DMS 273 (cell line): ENCODE data around the gene TXNDC8.

Experiments
- DNase-seq: peaks from one replicate; lab custom pipeline; 2025; ENCODE audit not compliant: unreplicated experiment; lab: John Stamatoyannopoulos, UW

TXNDC8 gene

DNA sequence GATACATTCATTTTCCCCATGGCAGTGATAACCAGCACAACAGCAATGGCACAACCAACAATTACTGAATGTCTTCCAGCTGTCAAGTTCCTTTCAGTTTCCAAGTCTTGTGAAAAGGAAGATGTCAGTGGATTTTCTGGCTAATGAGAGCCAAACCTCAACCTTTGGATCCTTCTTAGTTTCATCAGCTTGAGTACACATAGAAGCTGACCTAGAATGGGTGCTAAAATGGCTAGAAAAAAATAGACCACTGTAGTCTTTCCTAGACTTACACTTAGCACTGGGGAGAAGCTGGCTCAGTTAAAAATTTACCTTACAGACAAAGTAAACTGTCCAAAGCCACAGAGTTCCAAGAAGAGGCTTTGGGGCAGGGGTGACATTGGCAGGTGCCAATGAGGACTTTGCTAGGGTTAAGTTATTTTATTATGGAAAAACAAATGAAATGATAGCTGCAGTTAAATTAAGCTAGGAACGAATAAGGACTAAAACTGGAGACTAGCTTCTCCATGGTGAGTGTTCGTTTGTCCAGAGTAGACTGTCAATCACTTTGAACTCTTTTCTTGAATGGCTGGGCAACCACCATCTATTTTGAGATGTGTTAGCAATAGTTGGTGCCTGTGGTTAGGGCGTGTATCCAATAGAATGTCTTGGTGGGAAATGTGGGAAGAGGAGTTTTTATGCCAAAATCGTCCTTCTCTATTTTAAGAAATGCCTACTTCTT, 55.5 kb downstream of the TXNDC8 start:
- DNase-seq: peak; percentile 9

DNA sequence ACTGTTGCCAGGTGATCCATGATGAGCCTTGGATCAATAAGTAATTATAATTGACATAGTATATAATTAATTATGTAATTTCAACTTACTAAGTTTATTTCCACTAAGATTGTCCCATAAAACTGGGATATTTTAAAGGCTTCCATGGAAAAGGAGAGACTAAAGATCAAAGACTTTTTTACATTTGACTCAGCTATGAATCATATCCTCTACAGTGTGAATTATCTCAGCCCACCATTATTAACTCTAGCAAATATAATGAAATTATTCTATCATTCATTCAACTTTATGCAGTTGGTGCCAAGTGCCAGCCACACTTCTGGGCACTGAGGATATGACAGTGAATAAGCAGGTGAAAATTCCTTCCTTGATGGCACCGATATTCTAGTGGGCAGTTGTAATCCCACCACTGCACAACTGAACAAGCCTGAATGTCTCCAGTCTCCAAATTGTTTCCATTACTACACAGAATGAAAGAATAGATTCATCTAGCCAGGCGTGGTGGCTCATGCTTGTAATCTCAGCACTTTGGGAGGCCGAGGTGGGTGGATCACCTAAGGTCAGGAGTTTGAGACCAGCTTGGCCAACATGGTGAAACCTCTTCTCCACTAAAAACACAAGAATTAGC, 59.5 kb downstream of the TXNDC8 start:
- DNase-seq: peak; percentile 28

DNA sequence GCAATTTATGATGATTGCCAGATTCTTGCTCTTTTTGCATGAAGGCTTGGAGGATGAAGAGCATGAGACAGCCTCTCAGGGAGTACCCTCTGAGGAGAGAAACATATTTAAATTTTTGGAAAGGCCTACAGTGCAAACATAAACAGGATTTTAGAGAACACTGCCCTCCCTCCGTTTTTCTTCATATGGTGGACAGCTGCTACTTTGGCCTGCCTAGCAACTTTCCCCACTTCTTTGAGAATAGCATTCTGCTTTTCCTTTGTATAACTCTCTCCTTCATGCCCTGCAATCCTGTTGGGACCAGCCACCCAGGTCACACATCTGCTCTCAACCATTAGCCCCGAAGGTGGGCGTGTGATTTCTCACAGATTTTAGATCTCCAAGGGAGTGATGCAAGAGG, 60.9 kb downstream of the TXNDC8 start:
- DNase-seq: peak; percentile 58

DNA sequence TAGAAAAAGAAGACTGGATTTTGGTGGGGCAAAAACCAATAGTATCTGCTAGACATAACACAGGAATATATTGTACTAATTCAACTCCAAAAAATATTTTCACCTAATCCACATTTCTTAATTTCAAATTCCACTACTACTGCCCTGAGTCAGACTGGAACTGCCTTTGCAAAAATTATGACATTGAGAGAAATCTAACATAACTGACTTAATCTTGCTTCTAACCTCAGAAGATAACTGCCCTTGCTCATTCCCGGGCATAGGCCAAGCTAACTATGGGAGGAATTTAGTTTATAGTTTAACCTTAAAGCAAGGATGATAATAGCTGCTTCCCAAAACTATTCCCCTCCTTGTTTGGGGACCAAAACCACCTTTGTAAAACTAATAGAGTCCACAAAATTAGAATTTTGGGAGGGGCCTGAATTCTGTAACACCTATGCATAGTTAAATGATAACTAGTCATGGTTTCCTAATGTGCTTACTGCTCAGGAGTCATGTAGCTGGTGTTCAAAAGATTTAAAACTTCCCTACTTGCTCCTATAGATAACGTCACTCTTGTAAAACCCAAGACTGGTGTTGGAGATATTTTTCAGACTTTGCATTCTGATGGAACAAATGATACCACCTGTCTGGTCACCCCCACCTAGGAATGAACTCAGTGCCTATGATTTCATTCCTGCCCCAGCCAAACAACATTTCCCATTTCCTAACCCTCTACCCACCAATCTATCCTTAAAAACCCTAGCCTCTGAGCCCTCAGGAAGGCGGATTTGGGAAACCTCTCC, 67.3 kb downstream of the TXNDC8 start:
- no peak for DNase-seq

DNA sequence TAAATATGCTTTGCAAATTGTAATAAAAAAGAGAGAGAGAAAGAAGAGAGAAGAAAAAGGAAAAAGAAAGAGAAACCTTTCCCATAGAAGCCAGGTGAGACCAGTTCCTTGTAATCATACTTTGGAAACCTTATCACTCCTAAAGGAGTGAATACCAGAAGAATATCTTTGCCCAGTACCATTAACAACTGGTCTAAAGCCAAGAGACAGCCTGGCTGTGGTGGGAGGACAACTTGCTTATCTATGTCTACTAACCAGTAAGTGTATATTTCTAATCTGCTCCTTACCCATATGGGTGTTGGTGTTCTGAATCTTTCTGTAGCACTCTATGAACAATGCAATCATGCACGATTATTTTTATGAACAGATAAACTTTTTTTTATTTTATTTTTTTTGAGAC, 70.9 kb downstream of the TXNDC8 start:
- DNase-seq: no peak

DNA sequence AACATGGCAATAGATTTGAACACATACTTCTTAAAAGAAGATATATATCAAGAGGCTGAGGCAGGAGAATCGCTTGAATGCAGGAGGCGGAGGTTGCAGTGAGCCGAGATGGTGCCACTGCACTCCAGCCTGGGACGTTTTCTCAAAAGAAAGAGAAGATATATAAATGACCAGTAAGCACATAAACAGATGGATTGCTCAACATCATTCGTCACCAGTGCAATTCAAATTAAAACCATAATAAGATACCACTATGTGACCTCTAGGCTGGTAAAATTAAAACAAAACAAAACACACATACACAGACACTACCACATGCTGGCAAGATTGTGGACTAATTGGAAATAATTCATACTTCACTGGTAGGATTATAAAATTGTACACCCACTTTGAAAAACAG, 76.0 kb downstream of the TXNDC8 start:
- DNase-seq: no peak

DNA sequence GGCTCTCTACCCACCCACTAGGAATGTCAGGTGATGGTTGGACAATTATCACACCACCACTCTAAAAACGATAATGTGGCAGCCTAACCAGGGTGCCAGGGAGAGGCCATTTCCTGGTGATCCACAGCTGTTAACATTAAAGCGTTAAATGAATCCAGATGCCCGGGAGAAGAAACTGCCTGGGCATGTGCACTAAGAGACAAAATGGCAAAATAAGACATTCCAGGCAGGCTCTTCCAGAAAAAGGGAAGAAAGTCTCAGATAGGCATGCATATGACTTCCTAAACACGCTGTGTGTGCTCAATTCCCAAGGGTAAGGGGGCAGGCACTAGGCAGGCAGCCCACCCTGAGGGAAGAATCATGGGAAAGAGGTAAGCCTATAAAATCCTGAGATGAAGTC, 76.8 kb downstream of the TXNDC8 start:
- no peak for DNase-seq

DNA sequence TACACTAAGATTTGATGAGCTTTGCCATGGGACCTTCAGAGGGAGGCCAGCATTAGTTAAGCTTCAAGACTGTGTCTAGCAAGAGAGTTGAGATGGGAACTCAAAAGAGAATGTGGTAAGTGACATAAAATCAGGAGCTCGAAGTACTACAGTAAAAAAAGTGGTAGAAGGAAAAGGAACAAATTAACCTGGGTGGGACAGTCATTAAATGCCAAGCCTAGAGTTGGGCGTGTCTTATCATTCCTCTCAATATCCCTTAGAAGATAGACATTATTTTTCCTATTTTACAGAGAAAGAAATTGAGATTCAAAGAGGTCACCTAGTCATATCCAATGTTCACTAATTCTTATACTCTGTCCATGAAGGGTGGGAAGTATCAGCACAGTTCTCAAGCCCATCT, 78.1 kb downstream of the TXNDC8 start:
- no peak for DNase-seq

DNA sequence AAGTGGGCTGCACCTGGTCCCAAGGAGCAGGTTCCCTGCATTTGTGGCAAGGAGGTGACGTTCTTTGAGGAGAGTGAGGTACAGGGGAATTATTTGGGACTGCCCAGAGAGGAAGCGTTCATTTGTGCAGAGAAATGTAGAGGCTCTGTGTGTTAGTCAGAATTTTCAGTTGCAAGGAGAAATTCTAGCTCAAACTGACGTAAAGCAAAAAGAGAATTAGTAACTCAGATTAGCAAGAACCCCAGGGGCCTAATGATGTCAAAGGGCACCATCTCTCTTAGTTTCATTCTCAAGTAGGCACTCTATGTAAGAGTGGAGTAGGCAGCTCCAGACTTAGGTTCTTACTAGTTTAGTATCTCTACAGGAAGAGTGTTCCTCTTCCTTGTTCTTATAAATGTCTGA, 79.0 kb downstream of the TXNDC8 start:
- DNase-seq: no peak

DNA sequence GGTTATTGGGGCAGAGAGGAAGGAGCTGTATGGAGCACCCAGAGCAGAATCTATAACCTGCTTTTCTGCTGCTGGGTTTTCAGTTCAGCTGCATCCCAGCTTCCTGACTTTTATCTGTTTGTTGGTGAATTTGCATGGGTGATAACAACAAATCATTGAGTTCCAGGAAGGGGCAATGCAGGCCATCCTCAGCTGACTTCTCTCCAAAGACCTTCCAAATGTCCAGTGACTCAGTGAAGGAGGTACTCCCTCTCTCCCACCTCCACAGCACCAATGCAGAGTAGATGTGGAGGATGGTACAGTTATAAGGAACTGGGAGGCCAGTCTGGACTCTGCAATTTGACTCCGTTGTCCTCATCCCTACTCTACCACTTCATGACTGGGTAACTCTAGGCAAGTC, 79.7 kb downstream of the TXNDC8 start:
- no peak for DNase-seq

DNA sequence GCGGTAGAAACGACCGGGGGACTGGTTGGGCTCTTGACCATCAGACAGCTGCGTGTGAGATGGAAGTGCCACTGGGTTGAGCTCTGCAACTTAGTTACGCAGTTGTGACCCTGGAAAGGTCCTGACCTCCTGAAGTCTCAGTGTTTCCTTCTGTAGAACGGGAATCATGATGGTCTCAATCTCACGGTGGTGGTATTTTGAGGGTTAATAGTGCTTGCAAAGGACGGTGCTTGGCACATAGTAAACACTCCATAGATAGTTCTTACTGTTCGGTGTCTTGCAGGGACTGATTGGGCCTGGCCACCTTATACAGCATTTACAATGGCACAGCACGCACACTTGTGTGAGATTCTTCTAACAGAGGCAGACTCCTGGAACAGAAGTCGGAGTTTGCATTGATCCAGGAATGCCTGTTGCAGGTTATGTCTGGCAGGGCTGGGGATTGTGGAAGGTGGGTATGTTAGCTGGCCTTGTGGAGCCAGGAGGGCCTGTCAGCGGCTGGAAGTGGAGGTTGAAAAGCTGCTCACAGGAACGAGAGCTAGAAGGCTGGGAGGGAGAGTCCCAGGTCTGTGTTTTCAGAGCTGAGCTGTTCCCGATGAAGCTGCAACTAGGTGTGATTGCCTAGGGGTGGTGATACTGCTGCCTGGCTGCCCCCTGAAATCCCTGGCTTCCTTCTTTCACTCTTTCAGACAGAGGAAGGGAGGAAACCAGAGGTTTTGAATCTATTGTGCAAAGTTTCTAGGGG, 80.4 kb downstream of the TXNDC8 start:
- DNase-seq: peak; percentile 55

DNA sequence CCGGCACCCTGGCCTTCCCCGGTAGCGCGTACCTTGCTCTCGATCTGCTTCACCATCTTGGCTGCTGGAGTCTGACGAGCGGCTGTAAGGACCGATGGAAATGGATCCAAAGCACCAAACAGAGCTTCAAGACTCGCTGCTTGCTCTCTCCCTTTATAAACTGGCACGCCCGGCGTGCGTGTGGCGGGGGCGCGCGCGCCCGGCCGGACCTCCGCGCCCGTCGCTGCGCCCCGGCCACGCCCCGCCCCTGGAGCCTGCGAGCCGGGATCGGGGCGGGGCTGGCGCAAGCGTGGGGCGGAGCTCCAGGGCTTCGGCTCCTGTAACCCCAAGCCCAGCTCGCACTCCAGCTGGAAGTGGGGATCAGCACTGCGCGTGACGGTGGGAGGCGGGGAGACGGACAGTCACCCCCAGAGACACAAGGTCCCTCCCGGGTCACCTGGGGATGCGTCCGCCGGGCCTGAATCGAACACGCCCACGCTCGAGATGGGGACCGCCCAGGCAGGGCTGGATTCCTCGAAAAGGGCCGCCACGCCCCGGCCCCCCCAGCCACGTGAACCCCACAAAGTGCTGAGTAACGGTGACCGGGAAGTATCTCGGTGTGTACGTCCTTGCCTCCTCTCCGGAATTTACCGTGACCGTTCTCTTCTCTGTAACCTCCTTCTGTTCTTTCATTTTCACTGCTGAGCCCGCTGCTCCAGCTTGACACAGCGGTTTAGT, 81.1 kb downstream of the TXNDC8 start, which contains the start of gene TXN:
TXN (minus strand) TSS at position 128 of the 717 bp plus-strand sequence; CDS start at position 56, 72 bp downstream.
- peak; percentile 95 for DNase-seq

DNA sequence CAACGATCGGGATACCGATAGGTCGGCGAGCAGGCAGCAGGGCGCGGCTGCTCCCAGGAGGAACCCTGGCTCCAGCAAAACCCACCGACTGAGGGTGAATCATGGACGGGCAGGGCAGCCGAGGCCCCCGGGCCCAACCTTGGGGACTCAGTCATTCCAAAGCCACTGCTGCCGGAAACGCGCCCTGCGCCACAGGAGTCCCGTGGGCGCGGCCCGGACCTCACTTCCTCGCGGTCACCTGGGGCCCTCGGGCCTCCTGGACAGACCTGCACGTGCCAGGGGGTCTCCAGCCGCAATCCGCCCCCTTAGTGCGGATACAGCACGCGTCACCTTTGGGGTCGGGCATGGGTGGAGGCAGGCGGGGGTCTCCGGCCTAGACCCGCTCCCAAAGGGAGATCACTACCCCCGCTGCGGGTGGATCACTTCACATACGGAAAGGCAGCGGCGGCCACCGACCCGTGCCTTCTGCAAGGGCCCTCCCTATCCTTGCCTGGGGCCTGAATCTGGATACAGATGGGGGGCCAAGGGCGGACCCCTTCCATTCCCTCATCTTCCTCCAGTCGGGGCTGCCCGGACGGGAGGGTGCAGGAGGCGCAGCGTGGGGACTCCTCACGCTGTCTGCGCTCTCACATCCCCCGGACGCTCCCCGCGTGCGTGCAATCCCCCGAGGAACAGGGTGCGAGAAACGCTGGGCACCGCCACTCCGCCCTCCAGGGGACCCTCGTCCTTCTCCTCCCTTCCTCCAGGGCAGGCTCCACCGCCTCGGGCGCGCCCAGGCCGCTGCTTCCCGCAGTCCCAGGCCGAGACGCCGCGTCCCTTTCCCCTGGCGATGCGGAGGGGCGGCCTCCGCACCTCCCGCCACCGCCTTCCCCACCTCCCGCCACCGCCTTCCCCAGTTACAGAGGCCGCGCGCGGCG, 81.9 kb downstream of the TXNDC8 start:
- DNase-seq: peak; percentile 64

DNA sequence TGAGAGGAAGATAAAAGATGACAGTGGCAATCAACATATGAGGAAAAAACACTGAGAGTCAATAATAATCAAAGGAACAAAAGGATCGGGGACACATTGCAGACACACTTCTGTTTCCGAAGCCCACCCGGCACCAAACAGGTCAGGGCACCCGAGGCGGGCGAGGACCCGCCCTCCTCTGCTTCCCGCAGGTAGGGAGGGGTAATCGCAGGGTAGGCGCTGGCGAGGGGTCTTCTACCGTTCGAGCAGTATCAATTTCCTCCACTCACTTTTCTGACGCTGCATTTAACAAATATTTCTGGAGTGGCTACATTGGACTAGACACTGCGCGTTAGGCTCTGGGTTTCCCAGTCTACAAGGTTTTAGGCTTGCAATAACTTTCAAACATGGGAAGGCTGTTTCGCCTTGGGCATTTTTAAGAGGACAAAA, 82.6 kb downstream of the TXNDC8 start:
- peak; percentile 63 for DNase-seq

DNA sequence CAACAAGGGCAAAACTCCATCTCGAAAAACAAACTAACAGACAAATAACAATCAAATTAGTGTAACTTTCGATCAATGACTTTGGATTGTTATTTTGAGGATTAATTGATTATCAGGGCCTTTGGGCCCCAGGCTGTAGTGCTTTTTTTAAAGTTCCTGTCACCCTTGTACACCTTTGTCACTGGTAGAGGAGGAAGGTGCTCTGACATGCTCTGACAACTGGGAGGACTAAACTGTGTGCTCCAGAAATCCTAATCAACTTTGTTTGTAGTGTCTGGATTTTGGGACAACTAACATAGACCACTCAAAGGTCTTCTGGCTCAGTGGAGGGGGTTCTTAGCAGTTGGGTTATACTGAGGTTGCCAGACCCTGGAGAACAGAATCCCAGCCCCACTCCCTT, 83.2 kb downstream of the TXNDC8 start:
- DNase-seq: no peak
